HepG2 (cell line): ENCODE data around the gene GPR15.

Experiments used
- BRD4 ChIP-seq: sonication (generic); formaldehyde crosslinking; IDR thresholded peaks from 2 replicates; pipeline ENCODE4 v1.4.0; 2020; ENCODE audit warnings: missing genetic modification reagents
- CTCF ChIP-seq: sonication (generic); formaldehyde crosslinking; IDR thresholded peaks from 2 replicates; pipeline ENCODE4 v1.5.0; 2020; ENCODE audit warnings: mild to moderate bottlenecking, missing genetic modification reagents, moderate library complexity
- GABPA ChIP-seq, 2 experiments: IDR thresholded peaks; 2 replicates each; pipeline ENCODE4 v1.6.1; 2011 to 2016; ENCODE audit warnings: low read depth in 2 of 2, low read length in 1 of 2, missing biosample characterization in 1 of 2, missing genetic modification characterization in 1 of 2
- NR3C1 ChIP-seq: sonication (generic); formaldehyde crosslinking; IDR thresholded peaks from 2 replicates; pipeline ENCODE4 v1.4.0; 2020; ENCODE audit warnings: missing genetic modification reagents
- POLR2AphosphoS2 ChIP-seq: IDR thresholded peaks from 2 replicates; pipeline ENCODE4 v1.6.1; 2011; ENCODE audit warnings: low read depth, low read length, improper control_type of control experiment
- PRDM10 ChIP-seq: sonication (generic); formaldehyde crosslinking; IDR thresholded peaks from 2 replicates; pipeline ENCODE4 v1.4.0; 2020; ENCODE audit warnings: low read depth, missing genetic modification reagents
- RORA ChIP-seq: sonication (generic); formaldehyde crosslinking; IDR thresholded peaks from 2 replicates; pipeline ENCODE4 v1.5.0; 2020; ENCODE audit warnings: mild to moderate bottlenecking, missing genetic modification reagents, moderate library complexity
- SP4 ChIP-seq: sonication (generic); formaldehyde crosslinking; IDR thresholded peaks from 2 replicates; pipeline ENCODE4 v1.8.1; 2023; ENCODE audit warnings: mild to moderate bottlenecking, missing genetic modification reagents
- ZNF530 ChIP-seq: sonication (generic); formaldehyde crosslinking; IDR thresholded peaks from 2 replicates; pipeline ENCODE4 v1.5.0; 2020; ENCODE audit warnings: low read depth, mild to moderate bottlenecking, missing genetic modification reagents

GRCh38 chr3:98504539-98504938, 27.2 kb upstream of the GPR15 start:
- no peak for TF ChIP-seq NR3C1 (CRISPR knock-in tag)
- TF ChIP-seq RORA: no peak
- TF ChIP-seq ZNF530 (CRISPR knock-in tag): no peak
- no peak for TF ChIP-seq CTCF
- TF ChIP-seq SP4: no peak
- TF ChIP-seq GABPA (IDR thresholded peaks at IDR 0.05; ENCODE audit: low read depth, low read length): no peak
- TF ChIP-seq GABPA (CRISPR knock-in tag; IDR thresholded peaks at IDR 0.05; ENCODE audit: low read depth): no peak
- no peak for TF ChIP-seq PRDM10 (CRISPR knock-in tag)
- no peak for TF ChIP-seq BRD4 (CRISPR knock-in tag)
- TF ChIP-seq POLR2AphosphoS2: no peak
